Mesenchymal stem cell (in vitro differentiated cells and primary cell): ENCODE measurements around the gene PABPN1.

Experiments used
- DNase-seq: peaks from one replicate; pipeline ENCODE4 v3.0.0-alpha.2; 2013
- H2AFZ ChIP-seq: one replicate; pipeline ENCODE4 v1.6.1; 2013; ENCODE audit warnings: low read depth, mild to moderate bottlenecking, control low read depth, inconsistent platforms, low read length, moderate library complexity
- H2AK5ac ChIP-seq: 2 replicates; pipeline ENCODE4 v1.6.1; 2013; ENCODE audit warnings: low read length, moderate library complexity, mild to moderate bottlenecking, inconsistent platforms; ENCODE audit not compliant: severe bottlenecking
- H2BK120ac ChIP-seq: one replicate; pipeline ENCODE4 v1.6.1; 2013; ENCODE audit warnings: low read depth, mild to moderate bottlenecking, inconsistent platforms, low read length, moderate library complexity
- H2BK12ac ChIP-seq, 2 experiments: one replicate each; pipeline ENCODE4 v1.6.1; 2013; ENCODE audit warnings: inconsistent platforms in 2 of 2, low read length in 2 of 2, mild to moderate bottlenecking in 2 of 2, moderate library complexity in 2 of 2, control low read depth in 1 of 2
- H2BK15ac ChIP-seq: one replicate; pipeline ENCODE4 v1.6.1; 2013; ENCODE audit warnings: mild to moderate bottlenecking, low read depth, inconsistent platforms; ENCODE audit not compliant: poor library complexity, severe bottlenecking
- H2BK5ac ChIP-seq: 2 replicates; pipeline ENCODE4 v1.6.1; 2013; ENCODE audit warnings: low read depth, mild to moderate bottlenecking, low read length, control low read depth, inconsistent platforms; ENCODE audit not compliant: poor library complexity, severe bottlenecking
- H3K14ac ChIP-seq, 2 experiments: one replicate each; pipeline ENCODE4 v1.6.1; 2013; ENCODE audit warnings: inconsistent platforms in 2 of 2, low read length in 2 of 2, control low read depth in 1 of 2, mild to moderate bottlenecking in 1 of 2, moderate library complexity in 1 of 2
- H3K18ac ChIP-seq, 2 experiments: one replicate each; pipeline ENCODE4 v1.6.1; 2013; ENCODE audit warnings: inconsistent platforms in 2 of 2, low read length in 2 of 2, control low read depth in 1 of 2, low read depth in 1 of 2, mild to moderate bottlenecking in 1 of 2
- H3K23ac ChIP-seq, 2 experiments: one replicate each; pipeline ENCODE4 v1.6.1; 2013; ENCODE audit warnings: inconsistent platforms in 2 of 2, low read length in 2 of 2, mild to moderate bottlenecking in 2 of 2, moderate library complexity in 2 of 2, control low read depth in 1 of 2
- H3K27ac ChIP-seq: 2 replicates; pipeline ENCODE4 v1.5.1; 2013; ENCODE audit warnings: mild to moderate bottlenecking, moderate library complexity, low read length, control low read depth, inconsistent platforms; ENCODE audit not compliant: poor library complexity, severe bottlenecking
- H3K27me3 ChIP-seq, 2 experiments: 2 replicates each; pipeline versions ENCODE4 v1.6.1 to v1.7.0; 2013; ENCODE audit warnings: low read length in 2 of 2, mild to moderate bottlenecking in 2 of 2, moderate library complexity in 2 of 2, control low read depth in 1 of 2, inconsistent platforms in 1 of 2; ENCODE audit not compliant: control insufficient read depth in 1 of 2, insufficient read depth in 1 of 2
- H3K36me3 ChIP-seq, 2 experiments: 2 replicates each; pipeline versions ENCODE4 v1.6.1 to v1.7.0; 2013; ENCODE audit warnings: low read length in 2 of 2, control low read depth in 1 of 2, inconsistent platforms in 1 of 2, low read depth in 1 of 2, mild to moderate bottlenecking in 1 of 2; ENCODE audit not compliant: insufficient read depth in 2 of 2, control insufficient read depth in 1 of 2
- H3K4ac ChIP-seq, 2 experiments: one replicate each; pipeline ENCODE4 v1.6.1; 2013; ENCODE audit warnings: inconsistent platforms in 2 of 2, low read length in 2 of 2, mild to moderate bottlenecking in 2 of 2, moderate library complexity in 2 of 2, control low read depth in 1 of 2, low read depth in 1 of 2
- H3K4me1 ChIP-seq: 2 replicates; pipeline ENCODE4 v1.6.1; 2013; ENCODE audit warnings: low read depth, low read length, control low read depth; ENCODE audit not compliant: control insufficient read depth, insufficient read depth
- H3K4me2 ChIP-seq: 2 replicates; pipeline ENCODE4 v1.6.1; 2013; ENCODE audit warnings: low read length, mild to moderate bottlenecking, inconsistent platforms; ENCODE audit not compliant: poor library complexity, severe bottlenecking
- H3K4me3 ChIP-seq, 2 experiments: 2 replicates each; pipeline versions ENCODE4 v1.5.1 to v1.7.0; 2013; ENCODE audit warnings: low read length in 2 of 2, mild to moderate bottlenecking in 2 of 2, control low read depth in 1 of 2, low read depth in 1 of 2; ENCODE audit not compliant: insufficient read depth in 1 of 2
- H3K79me1 ChIP-seq: replicated peaks from 2 replicates; pipeline ENCODE4 v1.6.1; 2013; ENCODE audit warnings: mild to moderate bottlenecking, control low read depth, low read length, inconsistent platforms; ENCODE audit not compliant: poor library complexity, severe bottlenecking
- H3K9ac ChIP-seq: 2 replicates; pipeline ENCODE4 v1.7.0; 2013; ENCODE audit warnings: mild to moderate bottlenecking, low read length, moderate library complexity
- H3K9me3 ChIP-seq: 2 replicates; pipeline ENCODE4 v1.7.0; 2013; ENCODE audit warnings: mild to moderate bottlenecking, low read length; ENCODE audit not compliant: control insufficient read depth
- H4K8ac ChIP-seq: one replicate; pipeline ENCODE4 v1.6.1; 2013; ENCODE audit warnings: inconsistent platforms, mild to moderate bottlenecking, low read length, moderate library complexity
- H4K91ac ChIP-seq: one replicate; pipeline ENCODE4 v1.6.1; 2013; ENCODE audit warnings: mild to moderate bottlenecking, low read length, inconsistent platforms
- WGBS: methylation state at CpG from one replicate; pipeline ENCODE4 v1.1.7; 2013; ENCODE audit warnings: mixed read lengths; 5-methylcytosine and 5-hydroxymethylcytosine counted together

Gene PABPN1

GRCh38 chr14:23373041-23373440, 51.8 kb downstream of the PABPN1 start:
- Histone ChIP-seq H3K4ac (no peak overlapping the region), H2BK120ac (no peak overlapping the region), H2AFZ (no peak overlapping the region), H3K9ac (no peak overlapping the region), H2AK5ac (no peak overlapping the region), H3K4me3 (no peak overlapping the region), H3K9me3 (no peaks in the 10 kb centered on the region), H3K18ac (no peak overlapping the region), H3K36me3 (no peaks in the 10 kb centered on the region), H3K23ac (no peak overlapping the region), H4K91ac (no peak overlapping the region), H2BK12ac (no peak overlapping the region), H3K27me3 (peaks cover 58 to 65% of the 10 kb centered on the region in 2 experiments), H3K27ac (no peak overlapping the region), H4K8ac (no peak overlapping the region), H3K79me1 (no peaks in the 10 kb centered on the region), H3K4me2 (no peak overlapping the region), H3K14ac (peak overlapping the region in 1 of 2 experiments; percentile 6), H2BK15ac (no peak overlapping the region), H2BK5ac (no peak overlapping the region), H3K4me1 (no peaks in the 10 kb centered on the region)
- DNase-seq = no peak
- 65% methylated on average over 3 of the region's 3 CpGs for WGBS
